Effector CD4-positive, alpha-beta T cell (primary cell): ENCODE measurements around the gene MBTPS1.

ENCODE experiments used
- DNase-seq: peaks from one replicate; pipeline ENCODE4 v3.0.0-alpha.2; 2020

Gene MBTPS1

GRCh38 chr16:84049403-84050060 lies 67.2 kb downstream of the MBTPS1 start:
- DNase-seq = no peak

- DNase-seq = no peak
Measured at GRCh38 chr16:84048871-84049270, 67.9 kb downstream of the MBTPS1 start.

- no peak for DNase-seq
Measured at GRCh38 chr16:84048270-84048669, 68.5 kb downstream of the MBTPS1 start.

DNA sequence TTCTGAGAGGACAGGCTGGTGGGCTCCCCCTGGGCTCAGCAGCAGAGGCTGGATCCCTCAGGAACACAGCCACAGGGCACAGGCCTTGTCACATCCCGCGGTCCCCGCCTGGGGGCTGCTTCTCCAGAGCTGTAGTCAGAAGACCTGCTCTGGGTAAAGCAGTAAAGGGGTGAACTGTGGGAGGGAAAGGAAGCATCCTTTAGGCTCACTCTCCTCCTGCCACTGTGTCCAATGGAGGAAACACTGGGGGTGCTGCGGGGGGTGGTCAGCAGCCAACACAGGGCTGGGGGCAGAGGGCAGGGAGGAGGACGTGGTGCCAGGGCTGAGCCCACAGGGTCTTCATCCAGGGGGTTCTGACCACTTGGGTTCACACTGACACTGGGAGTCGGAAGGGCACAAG lies 69.1 kb downstream of the MBTPS1 start:
- no peak for DNase-seq

- no peak for DNase-seq
Measured at GRCh38 chr16:84047206-84047605, 69.5 kb downstream of the MBTPS1 start.

DNA sequence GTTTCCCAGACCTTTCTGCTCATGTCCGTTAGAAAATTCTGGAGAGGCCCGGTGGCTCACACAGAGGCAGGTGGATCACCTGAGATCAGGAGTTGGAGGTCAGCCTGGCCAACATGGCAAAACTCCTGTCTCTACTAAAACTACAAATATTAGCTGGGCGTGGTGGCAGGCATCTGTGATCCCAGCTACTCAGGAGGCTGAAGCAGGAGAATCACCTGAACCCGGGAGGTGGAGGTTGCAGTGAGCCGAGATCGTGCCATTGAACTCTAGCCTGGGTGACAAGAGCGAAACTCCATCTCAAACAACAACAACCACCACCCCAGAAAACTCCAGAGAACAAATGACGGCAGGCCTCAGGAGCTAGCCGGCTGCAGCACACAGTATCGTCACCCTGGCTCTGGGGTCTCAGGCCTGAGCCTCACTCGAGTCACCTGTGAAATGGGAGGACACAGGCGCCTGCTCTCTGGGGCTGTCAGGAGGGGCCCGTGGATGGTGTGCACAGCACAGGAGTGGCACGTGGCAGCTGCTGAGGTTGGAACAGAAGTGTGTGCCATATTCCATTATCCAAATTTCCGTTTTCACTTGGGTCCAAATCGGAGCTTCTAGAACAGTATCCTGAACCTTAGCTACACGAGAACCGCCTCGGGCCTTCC lies 70.8 kb downstream of the MBTPS1 start:
- no peak for DNase-seq

DNA sequence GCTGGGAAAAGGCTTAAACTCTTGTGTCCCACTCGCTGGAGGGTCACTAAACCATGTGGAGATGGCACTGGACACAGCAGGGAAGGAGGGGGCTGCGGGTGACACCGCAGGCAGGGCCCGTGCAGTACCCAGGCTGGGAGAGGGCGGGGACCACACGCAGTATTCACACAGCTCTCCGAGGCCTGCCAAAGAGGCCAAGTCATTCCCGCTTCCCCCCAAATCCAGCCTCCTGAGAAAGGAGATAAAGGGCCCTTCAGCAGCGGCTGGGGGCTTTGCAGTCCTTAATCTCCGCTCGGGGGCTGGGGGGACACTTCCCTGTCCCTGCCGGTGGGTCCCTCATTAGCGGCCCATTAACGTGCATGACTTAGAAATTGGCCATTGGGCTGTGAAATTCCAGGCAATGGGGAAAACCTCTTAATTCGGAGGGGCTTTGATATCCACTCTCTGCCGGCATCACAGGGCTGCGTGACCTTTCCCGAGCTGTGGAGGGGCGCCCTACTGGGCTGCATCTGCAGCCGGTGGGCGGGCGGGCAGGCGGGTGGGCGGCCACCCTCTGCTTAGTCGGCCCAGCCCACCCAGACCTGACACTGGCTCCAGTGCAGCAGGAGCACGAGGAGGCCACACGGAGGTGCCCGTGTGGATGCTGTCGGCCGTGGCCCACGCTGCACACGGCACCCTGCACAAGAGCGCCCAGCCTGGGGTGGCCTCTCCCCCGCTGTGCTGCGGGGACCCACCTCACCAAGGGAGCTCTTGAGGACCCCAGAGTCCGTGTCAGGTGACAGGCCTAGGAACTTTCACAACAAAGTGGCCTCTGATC lies 71.5 kb downstream of the MBTPS1 start:
- DNase-seq = no peak

DNA sequence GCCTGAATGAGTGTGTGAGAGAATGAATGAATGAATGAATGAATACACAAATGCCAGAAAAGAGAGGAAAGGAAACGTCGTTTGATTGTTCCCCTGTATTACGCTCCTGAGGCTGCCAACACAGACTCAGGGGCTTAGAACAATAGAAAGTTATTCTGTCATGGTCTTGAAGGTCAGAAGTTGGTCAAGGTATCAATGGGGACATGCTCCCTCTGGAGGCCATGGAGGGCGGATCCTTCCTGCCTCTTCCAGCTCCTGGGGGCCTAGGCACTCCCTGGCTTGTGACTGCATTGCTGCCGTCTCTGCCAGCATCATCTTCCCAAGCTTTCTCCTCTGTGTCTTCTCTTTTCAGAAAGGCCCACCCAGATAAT lies 72.6 kb downstream of the MBTPS1 start:
- DNase-seq = no peak

DNA sequence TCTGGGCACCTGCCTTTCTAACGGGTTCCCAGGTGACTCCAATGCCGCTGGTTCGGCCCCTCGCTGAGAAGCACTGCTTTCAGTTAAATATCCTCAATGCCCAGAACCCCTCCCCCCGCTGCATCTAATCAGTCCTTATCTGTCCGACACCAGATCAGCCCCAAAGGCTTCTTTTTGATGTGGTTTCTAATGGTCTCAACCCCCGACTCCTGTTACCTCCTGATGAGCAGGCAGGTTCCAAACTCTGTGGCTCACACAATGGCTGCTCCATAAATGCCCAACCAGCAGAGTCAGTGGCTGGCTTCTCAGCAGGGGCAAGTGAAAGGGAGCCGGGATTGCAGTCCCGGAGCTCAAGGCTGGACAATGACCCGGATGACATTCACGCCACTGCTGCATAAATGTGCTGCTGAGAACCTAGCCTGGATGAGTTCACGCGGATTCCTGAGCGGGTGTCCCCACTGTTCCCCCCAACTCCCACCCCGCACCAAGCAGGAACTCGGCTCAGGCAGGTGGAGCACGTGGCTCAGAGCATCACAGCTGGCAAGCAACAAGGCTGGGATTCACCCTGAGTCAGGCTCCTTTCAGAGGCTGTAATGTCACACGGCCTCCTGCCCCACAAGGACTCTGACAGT lies 73.1 kb downstream of the MBTPS1 start:
- no peak for DNase-seq

- DNase-seq = no peak
Measured at GRCh38 chr16:84042879-84043485, 73.8 kb downstream of the MBTPS1 start.

GRCh38 chr16:84042308-84042878 lies 74.3 kb downstream of the MBTPS1 start, which contains the start of gene SLC38A8:
Gene SLC38A8, minus strand, starts transcription at chr16:84042795. Its CDS starts 638 bp downstream, at chr16:84042157.
- DNase-seq = no peak

DNA sequence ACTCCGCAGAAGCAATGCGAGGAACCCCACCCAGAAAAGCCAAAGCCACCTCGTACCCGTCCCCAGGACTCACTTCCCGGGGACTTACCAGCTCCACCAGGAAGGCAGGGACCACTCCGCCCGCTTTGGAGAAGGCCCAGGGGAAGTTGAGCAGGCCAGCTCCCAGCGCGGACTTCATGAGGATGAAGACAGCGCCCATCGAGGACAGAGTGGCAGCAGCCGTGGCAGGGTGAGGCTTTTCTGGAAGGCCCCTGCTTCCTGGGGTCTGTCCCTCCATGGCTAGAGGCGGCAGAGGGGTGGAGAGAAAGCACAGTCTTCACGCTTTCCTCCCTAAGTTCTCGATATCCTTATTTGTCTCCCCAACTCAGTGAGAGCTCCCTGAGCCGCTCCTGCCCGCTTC lies 74.9 kb downstream of the MBTPS1 start:
- no peak for DNase-seq

GRCh38 chr16:84040823-84041820 lies 75.6 kb downstream of the MBTPS1 start:
- no peak for DNase-seq

- no peak for DNase-seq
Measured at GRCh38 chr16:84040226-84040822, 76.4 kb downstream of the MBTPS1 start.

- no peak for DNase-seq
Measured at GRCh38 chr16:84039696-84040095, 77.0 kb downstream of the MBTPS1 start.

- DNase-seq = no peak
Measured at GRCh38 chr16:84038469-84038868, 78.3 kb downstream of the MBTPS1 start.

DNA sequence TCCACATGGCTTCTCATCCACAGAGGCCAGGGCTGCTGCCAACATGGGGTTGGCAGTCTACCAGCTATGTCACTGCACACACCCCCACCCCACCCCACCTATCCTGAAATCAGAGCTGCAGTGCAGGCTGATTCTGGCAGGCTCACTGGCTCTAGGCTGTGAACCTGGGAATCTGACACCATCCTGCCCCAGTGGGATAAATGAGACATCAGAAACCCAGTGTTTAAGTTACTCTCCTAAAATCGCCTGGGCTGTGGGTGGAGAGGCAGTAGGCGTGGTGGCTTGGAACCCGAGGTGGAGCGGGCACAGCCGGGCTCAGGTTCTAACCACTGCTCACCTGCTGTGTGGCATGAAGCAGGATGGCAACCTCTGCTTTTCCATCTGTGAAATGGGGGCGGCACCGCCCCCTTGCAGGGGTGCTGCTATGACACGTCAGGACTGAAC lies 79.7 kb downstream of the MBTPS1 start:
- DNase-seq = no peak

GRCh38 chr16:84036131-84036530 lies 80.6 kb downstream of the MBTPS1 start:
- no peak for DNase-seq

DNA sequence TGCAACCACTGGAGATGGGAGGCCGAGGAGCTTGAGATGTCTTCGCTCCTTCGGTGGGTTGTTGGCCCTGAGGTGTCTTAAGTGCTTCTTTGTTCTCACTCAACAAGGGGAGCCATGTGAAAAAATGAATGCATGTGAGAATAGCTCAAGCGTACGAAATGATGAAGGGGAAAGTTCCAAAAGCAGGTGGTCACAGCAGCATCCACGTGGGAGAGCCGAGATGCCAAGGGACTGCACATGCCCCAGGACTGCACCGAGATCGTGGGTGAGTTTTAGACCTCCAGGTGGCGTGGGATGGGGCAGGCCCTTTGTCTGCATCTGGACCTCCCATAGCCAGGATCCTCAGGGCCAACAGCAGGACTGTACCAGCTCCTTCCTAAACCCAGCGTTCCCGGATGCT lies 82.2 kb downstream of the MBTPS1 start:
- no peak for DNase-seq
